Liver (tissue), 9 donors: ENCODE results near the gene CACFD1. TPM values are rescaled to one million over a fixed set of nuclear protein-coding genes. Genes with fewer than 3 reads are reported as not detected.

Experiments used
- DNase-seq: peaks from one replicate; pipeline ENCODE4 v3.0.0-alpha.2; 2017; ENCODE audit warnings: low spot score
- H3K27ac ChIP-seq, 2 donors: one replicate each; pipeline ENCODE4 v1.7.0; 2013; ENCODE audit warnings: inconsistent platforms in 2 of 2, low read length in 2 of 2, control low read depth in 1 of 2, low read depth in 1 of 2, mild to moderate bottlenecking in 1 of 2
- H3K27me3 ChIP-seq, 4 donors: one replicate each; pipeline versions ENCODE4 v1.6.1 to v1.7.0; 2013; ENCODE audit warnings: low read length in 3 of 4, inconsistent platforms in 1 of 4, mild to moderate bottlenecking in 1 of 4, moderate library complexity in 1 of 4; ENCODE audit not compliant: control insufficient read depth in 4 of 4, insufficient read depth in 4 of 4
- H3K36me3 ChIP-seq, 4 donors: one replicate each; pipeline versions ENCODE4 v1.6.1 to v1.7.0; 2013; ENCODE audit warnings: low read length in 3 of 4, mild to moderate bottlenecking in 3 of 4, low read depth in 1 of 4, moderate library complexity in 1 of 4; ENCODE audit not compliant: control insufficient read depth in 4 of 4, insufficient read depth in 3 of 4
- H3K4me1 ChIP-seq, 4 donors: one replicate each; pipeline versions ENCODE4 v1.6.1 to v1.7.0; 2013; ENCODE audit warnings: low read length in 3 of 4, mild to moderate bottlenecking in 3 of 4, moderate library complexity in 1 of 4; ENCODE audit not compliant: control insufficient read depth in 4 of 4, insufficient read depth in 4 of 4
- H3K4me3 ChIP-seq, 3 donors: one replicate each; pipeline versions ENCODE4 v1.6.1 to v1.7.0; 2013; ENCODE audit warnings: low read length in 3 of 3, control low read depth in 1 of 3, low read depth in 1 of 3, mild to moderate bottlenecking in 1 of 3
- H3K9ac ChIP-seq, 2 donors: one replicate each; pipeline ENCODE4 v1.7.0; 2013; ENCODE audit warnings: low read length in 2 of 2, mild to moderate bottlenecking in 2 of 2, moderate library complexity in 2 of 2, control low read depth in 1 of 2, low read depth in 1 of 2
- H3K9me3 ChIP-seq, 4 donors: one replicate each; pipeline versions ENCODE4 v1.6.1 to v1.7.0; 2013; ENCODE audit warnings: low read length in 3 of 4; ENCODE audit not compliant: control insufficient read depth in 4 of 4
- ATF3 ChIP-seq: IDR thresholded peaks from 2 replicates; pipeline ENCODE4 v1.6.1; 2016; ENCODE audit warnings: antibody characterized with exemption
- EGR1 ChIP-seq, 2 donors: IDR thresholded peaks; 2 replicates each; pipeline ENCODE4 v1.6.1; 2016 to 2018; ENCODE audit warnings: antibody characterized with exemption in 2 of 2, low read depth in 2 of 2
- FOXA1 ChIP-seq: IDR thresholded peaks from 2 replicates; pipeline ENCODE4 v1.6.1; 2016; ENCODE audit warnings: antibody characterized with exemption
- FOXA2 ChIP-seq: IDR thresholded peaks from 2 replicates; pipeline ENCODE4 v1.6.1; 2016; ENCODE audit warnings: antibody characterized with exemption
- GABPA ChIP-seq, 2 donors: IDR thresholded peaks in 1 of 2; conservative IDR thresholded peaks in 1 of 2; 2 replicates each; pipeline ENCODE4 v1.6.1; 2016; ENCODE audit warnings: antibody characterized with exemption in 2 of 2, mild to moderate bottlenecking in 1 of 2, moderate library complexity in 1 of 2
- HNF4A ChIP-seq, 2 donors: conservative IDR thresholded peaks; 2 replicates each; pipeline ENCODE4 v1.6.1; 2016; ENCODE audit warnings: antibody characterized with exemption in 2 of 2, mild to moderate bottlenecking in 2 of 2
- HNF4G ChIP-seq: IDR thresholded peaks from 2 replicates; pipeline ENCODE4 v1.6.1; 2016; ENCODE audit warnings: antibody characterized with exemption
- JUND ChIP-seq, 2 donors: IDR thresholded peaks; 2 replicates each; pipeline ENCODE4 v1.6.1; 2016; ENCODE audit warnings: antibody characterized with exemption in 2 of 2
- NR2F2 ChIP-seq: IDR thresholded peaks from 2 replicates; pipeline ENCODE4 v1.6.1; 2016; ENCODE audit warnings: antibody characterized with exemption
- RAD21 ChIP-seq, 2 donors: IDR thresholded peaks; 2 replicates each; pipeline ENCODE4 v1.6.1; 2016; ENCODE audit warnings: antibody characterized with exemption in 2 of 2, mild to moderate bottlenecking in 2 of 2
- RXRA ChIP-seq, 2 donors: IDR thresholded peaks; 2 replicates each; pipeline ENCODE4 v1.6.1; 2017 to 2018; ENCODE audit warnings: antibody characterized with exemption in 2 of 2, mild to moderate bottlenecking in 1 of 2
- TAF1 ChIP-seq: conservative IDR thresholded peaks from 2 replicates; pipeline ENCODE4 v1.6.1; 2016; ENCODE audit warnings: antibody characterized with exemption, mild to moderate bottlenecking
- YY1 ChIP-seq: IDR thresholded peaks from 2 replicates; pipeline ENCODE4 v1.6.1; 2016; ENCODE audit warnings: antibody characterized with exemption, mild to moderate bottlenecking
- ZBTB33 ChIP-seq: IDR thresholded peaks from 2 replicates; pipeline ENCODE4 v1.6.1; 2016; ENCODE audit warnings: antibody characterized with exemption
- whole genome bisulfite sequencing: extraction: QIAGEN DNeasy Blood & Tissue Kit; methylation state at CpG from one replicate; pipeline ENCODE4 v1.1.7; 2013; 5-methylcytosine and 5-hydroxymethylcytosine counted together
- polyA plus RNA-seq, 2 donors: library from polyadenylated mRNA; stranded (reverse) in 1 of 2; unstranded in 1 of 2; fragments of 200-250 nt in 1 of 2; fragments of >200 nt in 1 of 2; fragmentation: Nextera tagmentation in 1 of 2; extraction: Ambion mirVana in 1 of 2; gene quantifications; one replicate each; pipeline versions ENCODE4 v1.2.1 to v1.2.3, GENCODE V29; 2013 to 2015
- total RNA-seq, 2 donors: library from RNA; depleted of rRNA; stranded (reverse); fragments of >200 nt; gene quantifications; one replicate each; pipeline ENCODE4 v1.2.3, GENCODE V29; 2014
- TF ChIP-seq, protein P1 (sequence below): fragments of 150-350 bp; IDR thresholded peaks from 2 replicates; pipeline ENCODE4 v1.5.1; 2017; ENCODE audit warnings: improper control_type of control experiment, low read depth, low read length; ENCODE audit not compliant: missing input control
- TF ChIP-seq, protein P2 (sequence below): IDR thresholded peaks from 2 replicates; pipeline ENCODE4 v1.6.1; 2016; ENCODE audit warnings: antibody characterized with exemption
- TF ChIP-seq, protein P3 (sequence below): IDR thresholded peaks from 2 replicates; pipeline ENCODE4 v1.6.1; 2016; ENCODE audit warnings: antibody characterized with exemption, mild to moderate bottlenecking
- donor health status: healthy.
- donor health status: healthy.
- donor health status: healthy.
- donor health status: healthy.
- donor health status: healthy.

CACFD1 gene
- total and polyA plus RNA-seq, 4 donors: 10.1 to 34.5 (median 26.4) TPM

- peaks cover 6 to 16% (median 11%) of the 10 kb centered on the region in 4 donors for H3K4me1 ChIP-seq
- no peaks in the 10 kb centered on the region for H3K36me3 ChIP-seq
- TF ChIP-seq NR2F2 (no peak), ATF3 (no peak), HNF4G (no peak)
- TF ChIP-seq, protein P1, sequence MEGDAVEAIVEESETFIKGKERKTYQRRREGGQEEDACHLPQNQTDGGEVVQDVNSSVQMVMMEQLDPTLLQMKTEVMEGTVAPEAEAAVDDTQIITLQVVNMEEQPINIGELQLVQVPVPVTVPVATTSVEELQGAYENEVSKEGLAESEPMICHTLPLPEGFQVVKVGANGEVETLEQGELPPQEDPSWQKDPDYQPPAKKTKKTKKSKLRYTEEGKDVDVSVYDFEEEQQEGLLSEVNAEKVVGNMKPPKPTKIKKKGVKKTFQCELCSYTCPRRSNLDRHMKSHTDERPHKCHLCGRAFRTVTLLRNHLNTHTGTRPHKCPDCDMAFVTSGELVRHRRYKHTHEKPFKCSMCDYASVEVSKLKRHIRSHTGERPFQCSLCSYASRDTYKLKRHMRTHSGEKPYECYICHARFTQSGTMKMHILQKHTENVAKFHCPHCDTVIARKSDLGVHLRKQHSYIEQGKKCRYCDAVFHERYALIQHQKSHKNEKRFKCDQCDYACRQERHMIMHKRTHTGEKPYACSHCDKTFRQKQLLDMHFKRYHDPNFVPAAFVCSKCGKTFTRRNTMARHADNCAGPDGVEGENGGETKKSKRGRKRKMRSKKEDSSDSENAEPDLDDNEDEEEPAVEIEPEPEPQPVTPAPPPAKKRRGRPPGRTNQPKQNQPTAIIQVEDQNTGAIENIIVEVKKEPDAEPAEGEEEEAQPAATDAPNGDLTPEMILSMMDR: no peak
- TF ChIP-seq, protein P2, sequence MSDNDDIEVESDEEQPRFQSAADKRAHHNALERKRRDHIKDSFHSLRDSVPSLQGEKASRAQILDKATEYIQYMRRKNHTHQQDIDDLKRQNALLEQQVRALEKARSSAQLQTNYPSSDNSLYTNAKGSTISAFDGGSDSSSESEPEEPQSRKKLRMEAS: no peak
- TF ChIP-seq, protein P3, sequence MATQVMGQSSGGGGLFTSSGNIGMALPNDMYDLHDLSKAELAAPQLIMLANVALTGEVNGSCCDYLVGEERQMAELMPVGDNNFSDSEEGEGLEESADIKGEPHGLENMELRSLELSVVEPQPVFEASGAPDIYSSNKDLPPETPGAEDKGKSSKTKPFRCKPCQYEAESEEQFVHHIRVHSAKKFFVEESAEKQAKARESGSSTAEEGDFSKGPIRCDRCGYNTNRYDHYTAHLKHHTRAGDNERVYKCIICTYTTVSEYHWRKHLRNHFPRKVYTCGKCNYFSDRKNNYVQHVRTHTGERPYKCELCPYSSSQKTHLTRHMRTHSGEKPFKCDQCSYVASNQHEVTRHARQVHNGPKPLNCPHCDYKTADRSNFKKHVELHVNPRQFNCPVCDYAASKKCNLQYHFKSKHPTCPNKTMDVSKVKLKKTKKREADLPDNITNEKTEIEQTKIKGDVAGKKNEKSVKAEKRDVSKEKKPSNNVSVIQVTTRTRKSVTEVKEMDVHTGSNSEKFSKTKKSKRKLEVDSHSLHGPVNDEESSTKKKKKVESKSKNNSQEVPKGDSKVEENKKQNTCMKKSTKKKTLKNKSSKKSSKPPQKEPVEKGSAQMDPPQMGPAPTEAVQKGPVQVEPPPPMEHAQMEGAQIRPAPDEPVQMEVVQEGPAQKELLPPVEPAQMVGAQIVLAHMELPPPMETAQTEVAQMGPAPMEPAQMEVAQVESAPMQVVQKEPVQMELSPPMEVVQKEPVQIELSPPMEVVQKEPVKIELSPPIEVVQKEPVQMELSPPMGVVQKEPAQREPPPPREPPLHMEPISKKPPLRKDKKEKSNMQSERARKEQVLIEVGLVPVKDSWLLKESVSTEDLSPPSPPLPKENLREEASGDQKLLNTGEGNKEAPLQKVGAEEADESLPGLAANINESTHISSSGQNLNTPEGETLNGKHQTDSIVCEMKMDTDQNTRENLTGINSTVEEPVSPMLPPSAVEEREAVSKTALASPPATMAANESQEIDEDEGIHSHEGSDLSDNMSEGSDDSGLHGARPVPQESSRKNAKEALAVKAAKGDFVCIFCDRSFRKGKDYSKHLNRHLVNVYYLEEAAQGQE: no peak
- H3K4me3 ChIP-seq: no peak overlapping the region
- WGBS: 96% methylated on average over 9 of the region's 9 CpGs
- no peak overlapping the region for H3K9ac ChIP-seq
- H3K27ac ChIP-seq: no peak overlapping the region
- H3K9me3 ChIP-seq: no peaks in the 10 kb centered on the region
- no peak for DNase-seq
- no peaks in the 10 kb centered on the region for H3K27me3 ChIP-seq
Observed at GRCh38 chr9:133456409-133456808, 3.4 kb upstream of the CACFD1 start.

DNA sequence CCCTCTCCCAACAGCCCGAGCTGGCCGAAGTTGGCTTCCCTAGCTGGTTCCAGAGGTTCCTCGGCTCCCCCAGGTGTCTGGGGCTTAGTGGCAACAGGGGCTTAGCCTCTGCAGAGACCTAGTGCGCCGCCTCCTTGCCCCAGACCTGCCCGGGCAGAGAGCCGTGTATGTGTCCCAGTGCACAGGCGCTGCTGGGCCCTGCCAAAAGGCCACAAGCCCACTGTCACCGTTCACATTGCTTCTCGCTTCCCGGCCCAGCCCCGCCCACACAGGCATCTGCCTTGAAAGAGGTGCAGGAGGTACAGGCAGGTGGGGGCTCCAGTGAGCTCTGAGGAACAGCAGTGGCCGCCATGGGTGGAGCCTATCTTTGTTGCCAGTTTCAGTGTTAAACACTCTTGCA is 2.5 kb upstream of the CACFD1 start:
- no peak for DNase-seq
- Histone ChIP-seq H3K27me3 (no peaks in the 10 kb centered on the region), H3K4me1 (peaks cover 7 to 24% (median 18%) of the 10 kb centered on the region in 4 donors), H3K27ac (no peak overlapping the region), H3K36me3 (peaks cover 0 to 2% (median 0%) of the 10 kb centered on the region in 4 donors), H3K9ac (no peak overlapping the region), H3K9me3 (no peaks in the 10 kb centered on the region), H3K4me3 (no peak overlapping the region)
- 90% methylated on average over 13 of the region's 13 CpGs for WGBS
- no peak for TF ChIP-seq EGR1 (IDR thresholded peaks at IDR 0.05; ENCODE audit: low read depth in 2 of 2)
- no peak for TF ChIP-seq YY1
- no peak for TF ChIP-seq ATF3
- no peak for TF ChIP-seq HNF4G
- TF ChIP-seq TAF1: no peak
- no peak for TF ChIP-seq JUND (IDR thresholded peaks at IDR 0.05)
- TF ChIP-seq HNF4A (conservative IDR thresholded peaks at IDR 0.05): no peak
- no peak for TF ChIP-seq FOXA2
- no peak for TF ChIP-seq RAD21 (IDR thresholded peaks at IDR 0.05)
- TF ChIP-seq GABPA (IDR thresholded peaks at IDR 0.05 in 1 of 2, conservative IDR thresholded peaks at IDR 0.05 in 1 of 2): no peak
- TF ChIP-seq NR2F2: no peak
- TF ChIP-seq FOXA1: no peak
- TF ChIP-seq, protein P3: no peak
- TF ChIP-seq, protein P2: no peak
- TF ChIP-seq, protein P1: no peak
- no peak for TF ChIP-seq ZBTB33
- no peak for TF ChIP-seq RXRA (IDR thresholded peaks at IDR 0.05)
